Ramos (cell line): ENCODE data around the gene ZNF212.

Experiments used
- in situ Hi-C: fragments of 300-500 bp; cut with MboI; formaldehyde crosslinking; loops from one replicate; pipeline ENCODE4 v1.14.3; 2022; ENCODE audit warnings: low sequenced_read_pairs; ENCODE audit not compliant: unreplicated experiment

The ZNF212 gene

DNA sequence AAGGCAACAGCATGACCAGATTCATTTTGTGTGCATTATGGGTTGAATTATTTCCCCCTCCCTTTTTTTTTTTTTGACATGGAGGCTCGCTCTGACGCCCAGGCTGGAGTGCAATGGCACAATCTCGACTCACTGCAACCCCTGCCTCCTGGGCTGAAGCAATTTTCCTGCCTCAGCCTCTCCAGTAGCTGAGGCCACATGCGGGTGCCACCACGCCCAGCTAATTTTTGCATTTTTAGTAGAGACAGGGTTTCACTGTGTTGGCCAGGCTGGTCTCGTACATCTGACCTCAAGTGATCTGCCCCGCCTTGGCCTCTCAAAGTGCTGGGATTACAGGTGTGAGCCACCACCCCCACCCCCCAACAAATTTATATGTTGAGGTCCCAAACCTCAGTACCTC, 64.6 kb downstream of the ZNF212 start:
- in situ Hi-C loops = no loop called here
